ENCODE data around the gene PPBP. TPM values are rescaled to one million over a fixed set of nuclear protein-coding genes. Genes with fewer than 3 reads are reported as not detected.

PPBP gene
- total and polyA plus RNA-seq, 2 experiments from 2014 or later: not detected

DNA sequence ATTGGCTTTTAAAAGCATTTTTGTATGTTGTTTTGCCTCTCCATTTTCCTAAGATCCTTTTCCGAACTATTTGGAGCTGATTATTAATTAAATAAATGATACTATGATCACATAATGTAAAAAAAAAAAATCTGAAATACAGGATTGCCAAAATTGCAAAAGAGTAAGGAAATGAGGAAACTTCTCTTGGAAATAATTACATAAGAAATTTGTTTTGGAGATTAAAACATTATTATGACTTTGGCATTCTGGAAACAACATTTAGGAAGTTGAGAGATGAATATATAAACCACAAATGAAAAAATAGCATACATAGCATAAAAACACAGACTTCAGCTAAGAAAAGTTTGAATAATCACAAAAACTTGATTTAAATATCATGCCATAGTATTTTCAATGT lies 39.7 kb downstream of the PPBP start:
- TF ChIP-seq, protein P1, sequence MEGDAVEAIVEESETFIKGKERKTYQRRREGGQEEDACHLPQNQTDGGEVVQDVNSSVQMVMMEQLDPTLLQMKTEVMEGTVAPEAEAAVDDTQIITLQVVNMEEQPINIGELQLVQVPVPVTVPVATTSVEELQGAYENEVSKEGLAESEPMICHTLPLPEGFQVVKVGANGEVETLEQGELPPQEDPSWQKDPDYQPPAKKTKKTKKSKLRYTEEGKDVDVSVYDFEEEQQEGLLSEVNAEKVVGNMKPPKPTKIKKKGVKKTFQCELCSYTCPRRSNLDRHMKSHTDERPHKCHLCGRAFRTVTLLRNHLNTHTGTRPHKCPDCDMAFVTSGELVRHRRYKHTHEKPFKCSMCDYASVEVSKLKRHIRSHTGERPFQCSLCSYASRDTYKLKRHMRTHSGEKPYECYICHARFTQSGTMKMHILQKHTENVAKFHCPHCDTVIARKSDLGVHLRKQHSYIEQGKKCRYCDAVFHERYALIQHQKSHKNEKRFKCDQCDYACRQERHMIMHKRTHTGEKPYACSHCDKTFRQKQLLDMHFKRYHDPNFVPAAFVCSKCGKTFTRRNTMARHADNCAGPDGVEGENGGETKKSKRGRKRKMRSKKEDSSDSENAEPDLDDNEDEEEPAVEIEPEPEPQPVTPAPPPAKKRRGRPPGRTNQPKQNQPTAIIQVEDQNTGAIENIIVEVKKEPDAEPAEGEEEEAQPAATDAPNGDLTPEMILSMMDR (IDR thresholded peaks at IDR 0.05; ENCODE audit: low read depth, low read length): no peak
- H3K27ac ChIP-seq: no peak overlapping the region
- peaks cover 27% of the 10 kb centered on the region for H3K27me3 ChIP-seq
- H3K4me1 ChIP-seq (ENCODE audit: low read depth): no peaks in the 10 kb centered on the region
- no peaks in the 10 kb centered on the region for H3K9me3 ChIP-seq (ENCODE audit: low read depth)
- no peak overlapping the region for H3K4me3 ChIP-seq
- DNase-seq (ENCODE audit: low read depth in 1 of 2, low spot score in 1 of 2): peak in 1 of 2 donors; percentile 3
- H3K36me3 ChIP-seq: no peaks in the 10 kb centered on the region

DNA sequence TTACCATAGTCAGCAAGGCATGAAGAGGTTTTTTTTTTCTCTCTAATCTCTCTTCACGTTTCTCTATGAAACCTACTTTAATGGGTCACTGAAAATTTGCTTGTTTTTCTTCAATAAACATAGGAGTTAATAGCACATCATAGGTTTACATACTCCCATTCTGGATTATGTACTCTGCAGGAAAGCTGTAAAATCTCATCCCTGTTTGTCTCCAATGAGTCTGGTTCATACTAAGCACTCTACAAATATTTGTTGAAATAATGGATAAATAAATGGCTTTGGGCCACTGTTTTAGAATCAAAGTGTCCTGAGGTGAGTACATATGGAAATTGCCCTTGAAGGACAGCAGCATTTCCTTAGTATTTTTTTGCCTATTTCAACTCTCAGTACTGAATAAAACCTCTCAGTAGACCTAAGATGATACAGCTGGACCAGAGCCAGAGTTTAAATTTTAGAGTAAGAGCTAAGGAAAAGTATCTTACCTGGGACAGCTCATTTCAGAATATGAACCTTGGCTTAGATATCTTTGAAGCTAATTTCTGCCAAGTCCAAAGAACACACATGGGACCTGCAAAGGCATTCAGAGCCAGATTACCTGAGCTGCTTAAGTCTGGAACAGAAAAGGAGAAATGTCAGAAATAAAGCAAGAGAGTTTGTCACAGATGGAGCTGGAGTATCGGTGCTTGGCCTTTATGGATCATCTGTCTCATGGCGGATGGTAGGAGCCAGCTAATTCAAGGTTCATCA lies 40.6 kb downstream of the PPBP start:
- Histone ChIP-seq H3K27ac (no peak overlapping the region), H3K4me1 (ENCODE audit: low read depth) (no peaks in the 10 kb centered on the region), H3K36me3 (no peaks in the 10 kb centered on the region), H3K4me3 (no peak overlapping the region), H3K9me3 (ENCODE audit: low read depth) (no peaks in the 10 kb centered on the region), H3K27me3 (peaks cover 35% of the 10 kb centered on the region)
- DNase-seq (ENCODE audit: low read depth in 1 of 2, low spot score in 1 of 2): no peak
- TF ChIP-seq, protein P1 (IDR thresholded peaks at IDR 0.05; ENCODE audit: low read depth, low read length): no peak

DNA sequence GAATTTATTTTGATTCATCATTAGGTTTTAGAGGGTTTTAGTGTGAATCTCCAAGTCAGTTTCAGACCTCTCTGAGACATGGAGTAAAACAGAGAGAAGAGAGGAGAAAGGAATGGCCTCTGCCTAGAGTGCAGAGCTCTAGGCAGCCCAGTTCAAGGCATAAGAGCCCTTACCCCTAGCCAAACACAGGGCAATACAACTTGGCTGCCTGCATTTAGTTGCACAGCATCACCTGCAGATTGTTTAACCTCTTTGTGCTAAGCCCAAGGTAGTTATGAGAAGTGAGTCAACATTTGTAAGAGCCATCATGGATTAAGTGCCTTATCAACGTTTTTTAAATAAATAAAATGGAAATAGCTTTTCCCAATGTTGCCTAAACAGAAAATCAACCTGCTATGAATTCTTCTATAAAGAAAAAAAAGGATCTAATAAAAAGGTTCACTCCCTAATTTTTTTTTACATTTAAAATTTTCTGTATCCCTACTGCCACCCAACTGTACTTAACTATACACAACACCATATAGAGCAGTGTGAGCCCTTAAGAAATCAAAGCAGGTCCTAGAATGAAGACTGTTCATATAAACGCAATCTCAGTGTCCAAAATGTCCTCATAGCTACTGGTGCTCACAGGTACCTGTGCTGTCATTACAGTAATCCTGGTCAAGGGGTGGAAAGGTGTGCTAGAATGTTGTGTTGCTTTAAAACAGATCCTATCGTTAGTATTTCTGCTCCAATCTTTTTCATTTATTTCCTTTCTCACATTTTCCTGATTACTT lies 42.1 kb downstream of the PPBP start:
- H3K27ac ChIP-seq: no peak overlapping the region
- H3K4me1 ChIP-seq (ENCODE audit: low read depth): no peaks in the 10 kb centered on the region
- H3K4me3 ChIP-seq: no peak overlapping the region
- no peaks in the 10 kb centered on the region for H3K36me3 ChIP-seq
- TF ChIP-seq, protein P1 (IDR thresholded peaks at IDR 0.05; ENCODE audit: low read depth, low read length): no peak
- no peak for DNase-seq (ENCODE audit: low read depth in 1 of 2, low spot score in 1 of 2)
- H3K9me3 ChIP-seq (ENCODE audit: low read depth): no peaks in the 10 kb centered on the region
- H3K27me3 ChIP-seq: peaks cover 46% of the 10 kb centered on the region

DNA sequence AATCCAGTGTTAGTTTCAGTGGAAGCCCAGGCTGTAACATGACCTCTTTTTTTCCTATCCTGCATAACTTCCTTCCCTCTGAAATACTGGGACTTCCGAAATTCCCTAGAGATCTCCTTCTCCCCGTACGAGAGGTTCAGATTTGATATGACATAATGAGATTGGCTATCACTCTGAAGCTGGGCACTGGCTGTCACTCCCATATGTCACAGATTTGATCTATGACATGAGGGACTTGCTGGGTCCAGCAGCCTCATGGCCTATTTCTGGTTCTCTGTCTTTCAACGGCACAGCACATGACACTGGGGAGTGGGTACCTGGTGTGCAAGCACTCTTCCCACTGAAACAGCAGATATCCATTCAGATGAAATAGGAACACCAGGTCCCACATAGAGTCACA lies 42.9 kb downstream of the PPBP start:
- H3K27me3 ChIP-seq: peaks cover 46% of the 10 kb centered on the region
- TF ChIP-seq, protein P1 (IDR thresholded peaks at IDR 0.05; ENCODE audit: low read depth, low read length): no peak
- H3K36me3 ChIP-seq: no peaks in the 10 kb centered on the region

DNA sequence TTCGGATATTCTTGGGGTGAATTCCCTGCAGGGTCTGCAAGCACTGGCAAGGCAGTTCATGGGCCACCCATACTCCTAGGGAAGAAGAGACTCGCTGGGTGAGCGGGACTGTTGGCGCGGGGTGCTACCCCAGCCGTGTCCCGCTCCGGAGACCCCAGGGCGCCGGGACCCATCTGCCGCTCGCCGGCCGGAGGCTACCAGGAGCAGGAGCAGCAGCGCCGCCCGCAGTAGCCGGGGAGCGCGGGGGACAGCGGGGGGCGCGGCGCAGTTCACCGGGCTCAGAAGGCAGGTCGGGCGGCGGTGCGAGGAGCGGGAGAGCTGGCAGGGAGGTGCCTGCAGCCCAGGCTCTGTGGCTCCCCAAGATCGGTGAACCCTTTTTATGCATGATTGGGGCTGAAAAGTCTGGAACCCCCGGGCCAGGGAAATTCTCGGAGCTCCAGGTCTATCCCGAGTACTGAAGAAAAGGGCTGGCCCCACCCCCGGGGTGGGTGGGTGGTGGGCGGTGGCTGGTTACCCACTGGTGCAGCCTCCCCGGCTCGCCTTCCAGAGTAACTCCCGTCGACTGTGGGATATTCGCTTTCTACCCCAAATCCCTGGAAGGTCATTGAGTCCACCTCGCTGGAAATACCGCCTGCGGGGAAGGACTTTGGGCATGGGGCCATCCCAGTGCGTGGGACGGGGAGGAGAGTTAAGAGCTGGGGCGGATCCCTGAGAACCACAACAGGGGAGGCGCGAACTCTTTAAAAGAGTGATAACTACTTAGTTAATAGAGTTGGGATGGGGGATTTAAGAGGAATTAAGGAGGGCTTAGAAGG lies 43.7 kb downstream of the PPBP start:
- Histone ChIP-seq H3K4me1 (ENCODE audit: low read depth) (no peaks in the 10 kb centered on the region), H3K36me3 (no peaks in the 10 kb centered on the region), H3K27me3 (peaks cover 46% of the 10 kb centered on the region), H3K27ac (no peak overlapping the region), H3K9me3 (ENCODE audit: low read depth) (no peaks in the 10 kb centered on the region), H3K4me3 (peak overlapping the region; percentile 30)
- DNase-seq (ENCODE audit: low read depth in 1 of 2, low spot score in 1 of 2): peak; percentile 54 to 73
- TF ChIP-seq, protein P1 (IDR thresholded peaks at IDR 0.05; ENCODE audit: low read depth, low read length): peak; percentile 32

More for the DNA sequence above, 42.9 kb downstream of the PPBP start:
- Histone ChIP-seq H3K4me1 (ENCODE audit: low read depth) (no peaks in the 10 kb centered on the region), H3K27ac (no peak overlapping the region), H3K9me3 (ENCODE audit: low read depth) (no peaks in the 10 kb centered on the region), H3K4me3 (no peak overlapping the region)
- DNase-seq (ENCODE audit: low read depth in 1 of 2, low spot score in 1 of 2): no peak
